ENCODE data around the gene TRMT2A. TPM values are rescaled to one million over a fixed set of nuclear protein-coding genes. Genes with fewer than 3 reads are reported as not detected.

TRMT2A gene
- total RNA-seq, 4 donors from 2014 or later, result 16.9 to 38.0 (median 28.2) TPM

DNA sequence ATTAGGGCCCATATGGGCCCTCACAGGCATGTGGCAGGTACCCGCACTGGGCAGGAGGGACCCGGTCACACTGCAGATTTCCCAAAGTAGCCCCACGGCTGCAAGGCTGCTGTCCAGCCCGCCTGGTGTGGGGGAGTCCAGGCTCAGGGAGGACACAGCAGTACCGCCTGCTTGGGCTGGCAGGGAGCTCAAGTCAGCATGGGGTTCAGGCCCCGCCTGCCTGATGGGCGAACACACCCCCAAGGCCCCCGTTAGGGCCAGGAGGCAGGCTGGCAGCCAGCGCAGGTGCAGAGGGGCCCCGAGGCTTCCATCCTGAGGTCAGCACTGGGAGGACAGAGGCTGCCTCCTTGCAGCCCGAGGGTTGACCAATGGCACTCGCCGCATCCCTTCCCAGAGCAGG is 20.1 kb upstream of the TRMT2A start:
- H3K27me3 ChIP-seq, result no peaks in the 10 kb centered on the region
- in situ Hi-C loops (cut with MboI; ENCODE audit: low sequenced_read_pairs in 4 of 4) (no loop called here), intact Hi-C loops (cut with DNase I; ENCODE audit: low total_unique reads) (no loop called here)
- no peak for TF ChIP-seq CTCF (IDR thresholded peaks at IDR 0.05 in 4 of 5, conservative IDR thresholded peaks at IDR 0.05 in 1 of 5)
- TF ChIP-seq POLR2A (IDR thresholded peaks at IDR 0.05), result no peak
- DNase-seq (no peak), ATAC-seq (no peak)
- H3K4me1 ChIP-seq, result peaks cover 47 to 65% of the 10 kb centered on the region in 2 donors
- H3K36me3 ChIP-seq, result no peaks in the 10 kb centered on the region
- no peaks in the 10 kb centered on the region for H3K9me3 ChIP-seq
- peak overlapping the region in 2 of 4 donors; percentile 48 to 62 for H3K27ac ChIP-seq
- no peak overlapping the region for H3K4me3 ChIP-seq

GRCh38 chr22:20136603-20136873 is 19.5 kb upstream of the TRMT2A start:
- intact Hi-C loops (cut with DNase I; ENCODE audit: low total_unique reads), result no loop called here
- H3K36me3 ChIP-seq, result no peaks in the 10 kb centered on the region
- no peaks in the 10 kb centered on the region for H3K27me3 ChIP-seq
- no peak for ATAC-seq
- DNase-seq, result no peak
- no peak overlapping the region for H3K4me3 ChIP-seq
- H3K4me1 ChIP-seq, result peaks cover 47 to 65% of the 10 kb centered on the region in 2 donors
- no peak for TF ChIP-seq POLR2A (IDR thresholded peaks at IDR 0.05)
- TF ChIP-seq CTCF (IDR thresholded peaks at IDR 0.05 in 4 of 5, conservative IDR thresholded peaks at IDR 0.05 in 1 of 5), result no peak
- H3K9me3 ChIP-seq, result no peaks in the 10 kb centered on the region
- H3K27ac ChIP-seq, result no peak overlapping the region
- in situ Hi-C loops (cut with MboI; ENCODE audit: low sequenced_read_pairs in 4 of 4), result no loop called here

DNA sequence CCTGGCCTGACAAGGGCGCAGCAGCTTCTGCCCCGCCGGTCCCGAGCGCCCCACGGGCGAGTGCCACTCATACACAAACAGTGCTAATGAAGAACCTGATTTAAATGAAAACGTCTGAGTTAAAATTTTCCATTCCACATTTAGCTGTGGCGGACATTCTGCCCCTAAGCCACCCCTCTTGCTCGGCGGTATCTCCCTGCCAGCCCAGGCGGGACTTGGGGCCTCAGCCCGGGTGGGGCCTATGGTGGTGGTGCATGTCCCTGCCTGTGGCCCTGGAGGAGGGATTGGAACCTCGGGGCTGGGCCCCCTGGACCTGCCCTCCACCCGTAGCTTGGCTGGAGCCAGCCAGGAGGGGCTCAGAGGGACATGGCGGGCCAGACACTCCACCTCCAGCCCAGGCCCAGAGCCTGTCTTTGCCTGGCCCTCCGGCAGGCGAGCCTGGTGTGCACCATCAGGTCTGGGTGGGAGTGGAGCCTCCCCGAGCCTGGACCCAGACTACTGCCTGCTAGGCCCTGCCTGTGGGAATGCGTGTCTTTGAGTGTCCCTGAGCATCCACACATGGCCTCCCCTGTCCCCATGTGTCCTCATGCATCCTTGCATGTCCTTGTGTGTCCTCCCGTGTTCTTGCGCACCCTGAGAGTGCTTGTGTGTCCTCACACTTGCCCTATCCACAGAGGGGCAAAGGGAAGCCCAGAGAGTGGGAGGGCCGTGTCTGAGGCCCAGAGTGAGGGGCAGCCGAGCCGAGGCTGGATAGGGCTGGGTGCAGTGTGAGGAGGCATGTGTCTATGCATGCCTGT is 19.0 kb upstream of the TRMT2A start:
- Histone ChIP-seq H3K27me3 (no peaks in the 10 kb centered on the region), H3K9me3 (no peaks in the 10 kb centered on the region), H3K4me3 (no peak overlapping the region), H3K4me1 (peaks cover 47 to 65% of the 10 kb centered on the region in 2 donors), H3K27ac (peak overlapping the region in 1 of 4 donors; percentile 9), H3K36me3 (no peaks in the 10 kb centered on the region)
- in situ Hi-C loops (cut with MboI; ENCODE audit: low sequenced_read_pairs in 4 of 4) (no loop called here), intact Hi-C loops (cut with DNase I; ENCODE audit: low total_unique reads) (no loop called here)
- DNase-seq, result no peak
- no peak for ATAC-seq
- no peak for TF ChIP-seq POLR2A (IDR thresholded peaks at IDR 0.05)
- no peak for TF ChIP-seq CTCF (IDR thresholded peaks at IDR 0.05 in 4 of 5, conservative IDR thresholded peaks at IDR 0.05 in 1 of 5)

- intact Hi-C loops (cut with DNase I; ENCODE audit: low total_unique reads), result no loop called here
- H3K4me3 ChIP-seq, result no peak overlapping the region
- no peak for TF ChIP-seq CTCF (IDR thresholded peaks at IDR 0.05 in 4 of 5, conservative IDR thresholded peaks at IDR 0.05 in 1 of 5)
- no peak for TF ChIP-seq POLR2A (IDR thresholded peaks at IDR 0.05)
- in situ Hi-C loops (cut with MboI; ENCODE audit: low sequenced_read_pairs in 4 of 4), result no loop called here
- DNase-seq (no peak), ATAC-seq (no peak)
- H3K36me3 ChIP-seq, result no peaks in the 10 kb centered on the region
- no peaks in the 10 kb centered on the region for H3K9me3 ChIP-seq
- no peaks in the 10 kb centered on the region for H3K27me3 ChIP-seq
- peaks cover 47 to 71% of the 10 kb centered on the region in 2 donors for H3K4me1 ChIP-seq
- no peak overlapping the region for H3K27ac ChIP-seq
Measured at GRCh38 chr22:20135265-20135664, 18.2 kb upstream of the TRMT2A start.
